HEK293 (cell line): ENCODE measurements around the gene DOCK7.
"Not testable (repeated sequence)": the region's sequence is repeated elsewhere in the genome, so short reads cannot be mapped to it uniquely, and the experiment has no call there.

ENCODE experiments used
- CTCF ChIA-PET: fragments of 350-600 bp; formaldehyde crosslinking; extraction: SDS; loops from one replicate; lab custom pipeline; 2021; ENCODE audit warnings: antibody characterized with exemption; lab: Yijun Ruan, JAX
- POLR2A ChIA-PET: fragments of 300-600 bp; formaldehyde crosslinking; extraction: SDS; loops from one replicate; lab custom pipeline; 2020; ENCODE audit warnings: antibody characterized with exemption, inconsistent platforms; lab: Yijun Ruan, JAX
- H3K27ac ChIP-seq: fragments of 200-500 bp; sonication (Bioruptor generic); 2 replicates; pipeline ENCODE4 v1.5.1; 2014; ENCODE audit warnings: low read depth, low read length, control low read depth, inconsistent platforms; ENCODE audit errors: extremely low read depth
- H3K36me3 ChIP-seq, 2 experiments: fragments of 200-500 bp in 1 of 2; sonication (Bioruptor generic) in 1 of 2; 1 replicate in 1 of 2; 2 replicates in 1 of 2; pipeline ENCODE4 v1.5.1; 2014 to 2017; ENCODE audit warnings: inconsistent platforms in 2 of 2, low read length in 2 of 2; ENCODE audit not compliant: control insufficient read depth in 2 of 2, insufficient read depth in 1 of 2
- H3K4me1 ChIP-seq: fragments of 200-500 bp; sonication (Bioruptor generic); 2 replicates; pipeline ENCODE4 v1.5.1; 2014; ENCODE audit warnings: mild to moderate bottlenecking, low read length, inconsistent platforms; ENCODE audit not compliant: control insufficient read depth, insufficient read depth
- H3K4me3 ChIP-seq: 2 replicates; pipeline ENCODE4 v1.5.1; 2011; ENCODE audit warnings: low read depth, mild to moderate bottlenecking, control low read depth, low read length, moderate library complexity
- H3K9me3 ChIP-seq: fragments of 200-500 bp; sonication (Bioruptor generic); 2 replicates; pipeline ENCODE4 v1.5.1; 2014; ENCODE audit warnings: low read depth, low read length, inconsistent platforms; ENCODE audit not compliant: control insufficient read depth, insufficient read depth
- MZF1 ChIP-seq: fragments of 450-650 bp; formaldehyde crosslinking; IDR thresholded peaks from 2 replicates; pipeline ENCODE4 v1.5.1; 2017; ENCODE audit warnings: missing biosample characterization, missing genetic modification characterization, borderline replicate concordance
- PRDM2 ChIP-seq: fragments of 450-650 bp; formaldehyde crosslinking; IDR thresholded peaks from 2 replicates; pipeline ENCODE4 v1.5.1; 2016; ENCODE audit warnings: missing biosample characterization, missing genetic modification characterization, borderline replicate concordance
- TRIM28 ChIP-seq: IDR thresholded peaks from 2 replicates; pipeline ENCODE4 v1.6.1; 2011; ENCODE audit warnings: low read length, control low read depth, borderline replicate concordance
- WT1 ChIP-seq: fragments of 450-650 bp; formaldehyde crosslinking; IDR thresholded peaks from 2 replicates; pipeline ENCODE4 v1.5.1; 2016; ENCODE audit warnings: missing biosample characterization, missing genetic modification characterization
- ZFP69B ChIP-seq: fragments of 450-650 bp; formaldehyde crosslinking; IDR thresholded peaks from 2 replicates; pipeline ENCODE4 v1.5.1; 2016; ENCODE audit warnings: missing biosample characterization, missing genetic modification characterization
- ZNF423 ChIP-seq: fragments of 450-650 bp; formaldehyde crosslinking; IDR thresholded peaks from 2 replicates; pipeline ENCODE4 v1.5.1; 2016; ENCODE audit warnings: missing biosample characterization, missing genetic modification characterization
- ZNF600 ChIP-seq: fragments of 450-650 bp; formaldehyde crosslinking; IDR thresholded peaks from 2 replicates; pipeline ENCODE4 v1.5.1; 2016; ENCODE audit warnings: missing biosample characterization, missing genetic modification characterization
- ZNF692 ChIP-seq: fragments of 450-650 bp; formaldehyde crosslinking; IDR thresholded peaks from 2 replicates; pipeline ENCODE4 v1.5.1; 2016; ENCODE audit warnings: missing biosample characterization, missing genetic modification characterization
- ZNF791 ChIP-seq: fragments of 450-650 bp; formaldehyde crosslinking; IDR thresholded peaks from 2 replicates; pipeline ENCODE4 v1.5.1; 2016; ENCODE audit warnings: missing biosample characterization, missing genetic modification characterization
- TF ChIP-seq, protein P1 (sequence below): fragments of 450-650 bp; IDR thresholded peaks from 2 replicates; pipeline ENCODE4 v1.5.1; 2018; ENCODE audit warnings: missing biosample characterization, mild to moderate bottlenecking, missing genetic modification characterization

Gene DOCK7

DNA sequence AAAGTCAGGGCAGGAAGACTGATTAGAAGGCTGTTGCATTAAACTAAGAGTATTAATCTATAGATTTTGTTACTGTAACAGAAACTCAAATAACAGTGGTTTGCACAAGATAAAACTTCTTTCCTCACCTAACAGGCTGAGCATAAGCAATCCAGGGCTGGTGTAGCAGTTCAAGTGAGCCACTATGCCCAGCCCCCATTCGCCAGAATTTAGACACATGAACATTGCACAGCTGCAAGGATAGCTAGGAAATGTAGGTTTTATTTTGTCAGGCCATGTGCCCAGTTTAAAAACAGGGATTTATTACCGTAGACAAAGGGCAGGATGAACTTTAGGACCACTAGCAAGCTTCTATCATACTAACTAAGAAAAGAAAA is 19.5 kb upstream of the DOCK7 start:
- Histone ChIP-seq H3K36me3 (no peaks in the 10 kb centered on the region), H3K27ac (no peak overlapping the region), H3K9me3 (no peaks in the 10 kb centered on the region), H3K4me1 (0 out of 2 replicates have a peak, but pooled peaks cover 4% of the 10 kb centered on the region), H3K4me3 (no peak overlapping the region)
- CTCF ChIA-PET, result interaction anchor here (0.6 kb wide), 1 partner anchor 257 kb away, joined by 3 read pairs; no protein-coding TSS in a partner anchor
- POLR2A ChIA-PET, result no interaction called here
- peak; percentile 23; the same call in 1 of the 2 replicates for TF ChIP-seq TRIM28
- TF ChIP-seq ZNF791 (tag by site-specific recombination), result no peak
- TF ChIP-seq PRDM2 (tag by site-specific recombination), result no peak
- TF ChIP-seq ZNF692, result no peak
- TF ChIP-seq ZFP69B (tag by site-specific recombination), result no peak
- TF ChIP-seq WT1 (tag by site-specific recombination), result no peak
- TF ChIP-seq, all 188 proteins: peak for 1

- Histone ChIP-seq H3K4me1 (0 out of 2 replicates have a peak, but pooled peaks cover 4% of the 10 kb centered on the region), H3K27ac (no peak overlapping the region), H3K36me3 (no peaks in the 10 kb centered on the region), H3K4me3 (no peak overlapping the region), H3K9me3 (no peaks in the 10 kb centered on the region)
- POLR2A ChIA-PET, result no interaction called here
- CTCF ChIA-PET, result interaction anchor here (0.7 kb wide), 1 partner anchor 38 kb away, joined by 4 read pairs; no protein-coding TSS in a partner anchor
- TF ChIP-seq MZF1 (tag by site-specific recombination) (peak; percentile 44; the same call in 1 of the 2 replicates), ZNF600 (tag by site-specific recombination) (peak; percentile 51), TRIM28 (peak; percentile 70), ZNF423 (tag by site-specific recombination) (no peak)
- TF ChIP-seq, protein P1, sequence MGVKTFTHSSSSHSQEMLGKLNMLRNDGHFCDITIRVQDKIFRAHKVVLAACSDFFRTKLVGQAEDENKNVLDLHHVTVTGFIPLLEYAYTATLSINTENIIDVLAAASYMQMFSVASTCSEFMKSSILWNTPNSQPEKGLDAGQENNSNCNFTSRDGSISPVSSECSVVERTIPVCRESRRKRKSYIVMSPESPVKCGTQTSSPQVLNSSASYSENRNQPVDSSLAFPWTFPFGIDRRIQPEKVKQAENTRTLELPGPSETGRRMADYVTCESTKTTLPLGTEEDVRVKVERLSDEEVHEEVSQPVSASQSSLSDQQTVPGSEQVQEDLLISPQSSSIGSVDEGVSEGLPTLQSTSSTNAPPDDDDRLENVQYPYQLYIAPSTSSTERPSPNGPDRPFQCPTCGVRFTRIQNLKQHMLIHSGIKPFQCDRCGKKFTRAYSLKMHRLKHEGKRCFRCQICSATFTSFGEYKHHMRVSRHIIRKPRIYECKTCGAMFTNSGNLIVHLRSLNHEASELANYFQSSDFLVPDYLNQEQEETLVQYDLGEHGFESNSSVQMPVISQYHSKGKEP (tag by site-specific recombination), result peak; percentile 96
Observed at GRCh38 chr1:62706985-62707743, 19.0 kb upstream of the DOCK7 start.

- POLR2A ChIA-PET, H3K4me3 ChIP-seq, H3K4me1 ChIP-seq, H3K27ac ChIP-seq, H3K9me3 ChIP-seq, H3K36me3 ChIP-seq: not testable (repeated sequence)
- CTCF ChIA-PET, result interaction anchor here (0.7 to 1.0 kb wide), 3 partner anchors 11 to 857 kb away, joined by 3 read pairs; no protein-coding TSS in a partner anchor
Observed at GRCh38 chr1:62698161-62698560, 10.0 kb upstream of the DOCK7 start.

DNA sequence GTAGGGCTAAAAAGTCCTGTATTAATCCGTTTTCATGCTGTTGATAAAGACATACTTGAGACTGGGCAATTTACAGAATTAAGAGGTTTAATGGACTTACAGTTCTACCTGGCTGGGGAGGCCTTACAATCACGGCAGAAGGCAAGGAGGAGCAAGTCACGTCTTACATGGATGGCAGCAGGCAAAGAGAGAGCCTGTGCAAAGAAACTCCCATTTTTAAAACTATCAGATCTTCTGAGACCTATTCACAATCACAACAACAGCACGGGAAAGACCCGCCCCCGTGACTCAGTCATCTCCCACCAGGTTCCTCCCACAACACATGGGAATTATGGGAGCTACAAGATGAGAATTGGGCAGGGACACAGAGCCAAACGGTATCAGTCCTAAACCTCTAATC is 6.3 kb upstream of the DOCK7 start:
- CTCF ChIA-PET, POLR2A ChIA-PET, H3K27ac ChIP-seq: not testable (repeated sequence)

More for the DNA sequence above, 6.3 kb upstream of the DOCK7 start:
- not testable (repeated sequence) for H3K4me3 ChIP-seq, H3K4me1 ChIP-seq, H3K36me3 ChIP-seq, H3K9me3 ChIP-seq
